T-helper 2 cell treated with Interferon-gamma antibody and Interleukin-4, amounts not matched to agents 5 μg/mL and 100 μg/mL, for 36 hours (primary cell): ENCODE data around the gene KIF26B.

Source experiments
- DNase-seq: peaks from one replicate; pipeline ENCODE4 v3.0.0; 2021; ENCODE audit warnings: low spot score
- H3K27ac Mint-ChIP-seq: one replicate; pipeline ENCODE4 v1.8.0; 2021; ENCODE audit warnings: mild to moderate bottlenecking, mixed read lengths
- H3K27me3 Mint-ChIP-seq: one replicate; pipeline ENCODE4 v1.8.0; 2021; ENCODE audit warnings: low read depth, mixed read lengths
- H3K36me3 Mint-ChIP-seq: one replicate; pipeline ENCODE4 v1.8.0; 2021; ENCODE audit warnings: low read depth, mixed read lengths
- H3K4me1 Mint-ChIP-seq: one replicate; pipeline ENCODE4 v1.8.0; 2021; ENCODE audit warnings: low read depth, mixed read lengths
- H3K4me3 Mint-ChIP-seq: one replicate; pipeline ENCODE4 v1.8.0; 2022; ENCODE audit warnings: mild to moderate bottlenecking, moderate library complexity, mixed read lengths
- H3K9me3 Mint-ChIP-seq: one replicate; pipeline ENCODE4 v1.8.0; 2021; ENCODE audit warnings: mixed read lengths

Gene KIF26B

GRCh38 chr1:245750261-245750660, 595.5 kb downstream of the KIF26B start:
- Mint-ChIP-seq H3K4me1 (no peaks in the 10 kb centered on the region), H3K36me3 (peaks cover 3% of the 10 kb centered on the region), H3K27ac (no peak overlapping the region), H3K9me3 (peaks cover 13% of the 10 kb centered on the region), H3K27me3 (no peaks in the 10 kb centered on the region), H3K4me3 (no peak overlapping the region)
- DNase-seq = no peak

GRCh38 chr1:245751116-245751515, 596.3 kb downstream of the KIF26B start:
- no peak for DNase-seq
- no peaks in the 10 kb centered on the region for H3K27me3 Mint-ChIP-seq
- peaks cover 7% of the 10 kb centered on the region for H3K9me3 Mint-ChIP-seq
- no peak overlapping the region for H3K27ac Mint-ChIP-seq
- H3K4me1 Mint-ChIP-seq = no peaks in the 10 kb centered on the region
- H3K4me3 Mint-ChIP-seq = no peak overlapping the region
- no peaks in the 10 kb centered on the region for H3K36me3 Mint-ChIP-seq

GRCh38 chr1:245751726-245752470, 597.1 kb downstream of the KIF26B start:
- no peaks in the 10 kb centered on the region for H3K27me3 Mint-ChIP-seq
- no peak overlapping the region for H3K4me3 Mint-ChIP-seq
- no peaks in the 10 kb centered on the region for H3K36me3 Mint-ChIP-seq
- H3K9me3 Mint-ChIP-seq = peaks cover 2% of the 10 kb centered on the region
- H3K4me1 Mint-ChIP-seq = no peaks in the 10 kb centered on the region
- no peak for DNase-seq
- no peak overlapping the region for H3K27ac Mint-ChIP-seq

- H3K36me3 Mint-ChIP-seq = no peaks in the 10 kb centered on the region
Observed at GRCh38 chr1:245752561-245752960, 597.8 kb downstream of the KIF26B start.

GRCh38 chr1:245753807-245754206, 599.0 kb downstream of the KIF26B start:
- H3K4me1 Mint-ChIP-seq = no peaks in the 10 kb centered on the region
- no peak for DNase-seq

More at GRCh38 chr1:245752561-245752960, 597.8 kb downstream of the KIF26B start:
- H3K4me3 Mint-ChIP-seq = no peak overlapping the region
- no peaks in the 10 kb centered on the region for H3K9me3 Mint-ChIP-seq
- no peaks in the 10 kb centered on the region for H3K27me3 Mint-ChIP-seq
- no peaks in the 10 kb centered on the region for H3K4me1 Mint-ChIP-seq
- DNase-seq = no peak
- no peak overlapping the region for H3K27ac Mint-ChIP-seq

GRCh38 chr1:245754463-245754961, 599.7 kb downstream of the KIF26B start:
- DNase-seq = no peak
- Mint-ChIP-seq H3K27ac (no peak overlapping the region), H3K4me1 (no peaks in the 10 kb centered on the region), H3K27me3 (no peaks in the 10 kb centered on the region), H3K4me3 (no peak overlapping the region), H3K9me3 (no peaks in the 10 kb centered on the region), H3K36me3 (no peaks in the 10 kb centered on the region)

More at GRCh38 chr1:245753807-245754206, 599.0 kb downstream of the KIF26B start:
- Mint-ChIP-seq H3K27ac (no peak overlapping the region), H3K36me3 (no peaks in the 10 kb centered on the region), H3K27me3 (no peaks in the 10 kb centered on the region), H3K4me3 (no peak overlapping the region), H3K9me3 (no peaks in the 10 kb centered on the region)
